Progenitor cell of endocrine pancreas (in vitro differentiated cells): ENCODE measurements around the gene KRT85. TPM values are rescaled to one million over a fixed set of nuclear protein-coding genes. Genes with fewer than 3 reads are reported as not detected.

Experiments used
- DNase-seq: peaks from one replicate; pipeline ENCODE4 v3.0.0; 2021; ENCODE audit warnings: low spot score; ENCODE audit not compliant: unreplicated experiment
- H3K27ac Mint-ChIP-seq: 2 replicates; pipeline ENCODE4 v1.8.0; 2021; ENCODE audit warnings: mild to moderate bottlenecking, moderate library complexity, mixed read lengths
- H3K27me3 Mint-ChIP-seq: 2 replicates; pipeline ENCODE4 v1.8.0; 2021; ENCODE audit warnings: mixed read lengths
- H3K36me3 Mint-ChIP-seq: 2 replicates; pipeline ENCODE4 v1.8.0; 2022; ENCODE audit warnings: mixed read lengths; ENCODE audit not compliant: insufficient read depth
- H3K4me1 Mint-ChIP-seq: 2 replicates; pipeline ENCODE4 v1.8.0; 2021; ENCODE audit warnings: low read depth, mixed read lengths
- H3K4me3 Mint-ChIP-seq: 2 replicates; pipeline ENCODE4 v1.8.0; 2021; ENCODE audit warnings: low read depth, mild to moderate bottlenecking, moderate library complexity, mixed read lengths
- H3K9me3 Mint-ChIP-seq: 2 replicates; pipeline ENCODE4 v1.8.0; 2021; ENCODE audit warnings: low read depth, mixed read lengths
- CTCF ChIP-seq: fragments of 200-600 bp; sonication (generic); IDR thresholded peaks from one replicate; pipeline ENCODE4 v1.5.0; 2021; ENCODE audit warnings: antibody characterized with exemption, mild to moderate bottlenecking; ENCODE audit not compliant: unreplicated experiment
- total RNA-seq: library from RNA; stranded (reverse); gene quantifications from 2 replicates; pipeline ENCODE4 v1.2.1, GENCODE V29; 2021

KRT85 gene
- total RNA-seq, 1 donor from 2014 or later, result not detected

- Mint-ChIP-seq H3K9me3 (peaks cover 2% of the 10 kb centered on the region), H3K27ac (no peak overlapping the region), H3K27me3 (peaks cover 44% of the 10 kb centered on the region), H3K4me1 (peaks cover 2% of the 10 kb centered on the region), H3K36me3 (peaks cover under 1% of the 10 kb centered on the region), H3K4me3 (no peak overlapping the region)
- DNase-seq, result no peak
- TF ChIP-seq CTCF, result no peak
These were observed 36.3 kb upstream of the KRT85 start for GRCh38 chr12:52403561-52403960.

- Mint-ChIP-seq H3K4me1 (no peaks in the 10 kb centered on the region), H3K36me3 (no peaks in the 10 kb centered on the region), H3K4me3 (no peak overlapping the region), H3K9me3 (no peaks in the 10 kb centered on the region), H3K27me3 (peaks cover 42% of the 10 kb centered on the region), H3K27ac (peak overlapping the region; percentile 14)
- no peak for DNase-seq
- no peak for TF ChIP-seq CTCF
These were observed 35.7 kb upstream of the KRT85 start for GRCh38 chr12:52402873-52403540.

DNA sequence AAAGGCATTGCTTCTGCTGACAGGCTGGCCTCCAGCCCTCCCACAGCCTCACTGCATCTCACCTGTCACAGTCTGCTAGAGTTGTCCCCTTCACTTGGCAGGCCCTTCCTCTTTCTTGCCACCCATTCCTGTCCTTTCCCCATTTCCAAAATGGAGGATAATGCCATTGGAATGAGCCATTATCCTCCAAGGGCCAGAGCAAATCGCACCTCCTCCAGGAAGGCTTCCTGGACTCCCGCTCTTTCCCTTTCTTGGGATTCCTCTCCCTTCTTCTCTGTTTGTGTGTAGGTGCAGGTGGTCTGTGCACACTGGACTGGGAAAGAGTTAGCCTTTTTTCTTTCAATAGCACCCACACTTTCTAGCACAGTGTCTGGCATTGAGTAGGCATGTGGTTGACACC lies 35.1 kb upstream of the KRT85 start:
- Mint-ChIP-seq H3K27me3 (peaks cover 42% of the 10 kb centered on the region), H3K9me3 (no peaks in the 10 kb centered on the region), H3K27ac (no peak overlapping the region), H3K4me3 (no peak overlapping the region), H3K36me3 (no peaks in the 10 kb centered on the region), H3K4me1 (no peaks in the 10 kb centered on the region)
- no peak for TF ChIP-seq CTCF
- no peak for DNase-seq

GRCh38 chr12:52401926-52402325 lies 34.6 kb upstream of the KRT85 start:
- TF ChIP-seq CTCF, result no peak
- no peaks in the 10 kb centered on the region for H3K36me3 Mint-ChIP-seq
- no peak overlapping the region for H3K4me3 Mint-ChIP-seq
- no peaks in the 10 kb centered on the region for H3K9me3 Mint-ChIP-seq
- DNase-seq, result no peak
- H3K27me3 Mint-ChIP-seq, result peaks cover 46% of the 10 kb centered on the region
- H3K27ac Mint-ChIP-seq, result no peak overlapping the region
- no peaks in the 10 kb centered on the region for H3K4me1 Mint-ChIP-seq

- H3K36me3 Mint-ChIP-seq, result no peaks in the 10 kb centered on the region
- H3K9me3 Mint-ChIP-seq, result no peaks in the 10 kb centered on the region
- no peak for TF ChIP-seq CTCF
- H3K27me3 Mint-ChIP-seq, result peaks cover 50% of the 10 kb centered on the region
- DNase-seq, result no peak
- no peak overlapping the region for H3K27ac Mint-ChIP-seq
- no peaks in the 10 kb centered on the region for H3K4me1 Mint-ChIP-seq
- no peak overlapping the region for H3K4me3 Mint-ChIP-seq
These were observed 34.2 kb upstream of the KRT85 start for GRCh38 chr12:52401526-52401925.
